NK-92 (cell line): Measurements from ENCODE around the gene PLXNA1.

Experiments
- DNase-seq: peaks from one replicate; lab custom pipeline; 2025; ENCODE audit not compliant: unreplicated experiment; lab: John Stamatoyannopoulos, UW

The PLXNA1 gene

DNA sequence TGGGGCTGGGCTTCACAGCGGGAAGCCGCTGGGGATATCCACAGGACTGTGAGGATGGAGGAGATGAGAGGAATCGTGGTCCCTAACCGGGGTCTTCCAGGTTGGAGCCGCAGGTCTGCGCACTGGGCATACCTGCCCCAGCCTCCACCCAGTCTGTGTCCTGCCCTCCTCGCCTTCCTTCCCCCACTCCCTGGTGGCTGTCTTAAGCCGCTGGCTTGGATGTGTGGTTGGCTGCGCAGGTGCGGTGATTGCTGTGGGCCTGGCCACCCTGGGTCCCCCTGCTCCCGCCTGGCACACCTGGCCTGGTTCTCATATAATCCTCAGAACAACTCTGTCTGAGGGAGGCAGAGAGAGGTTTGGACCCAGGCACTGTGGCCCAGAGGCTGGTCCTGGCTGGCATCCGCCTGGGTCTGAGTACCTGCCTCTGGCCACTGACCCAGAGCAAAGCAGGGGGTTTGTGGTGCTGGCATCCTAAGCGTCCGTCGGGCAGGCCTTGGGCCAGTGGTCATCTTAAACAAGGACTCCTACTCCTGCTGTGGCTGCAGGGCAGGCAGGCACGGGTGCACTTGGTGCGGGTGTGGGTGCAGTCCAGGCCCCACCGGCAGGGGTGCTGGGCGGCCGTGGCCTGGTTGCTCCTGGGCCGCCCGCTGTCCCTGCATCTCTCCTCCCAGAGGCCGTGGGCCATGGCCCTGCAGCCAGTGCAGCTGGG lies 18.7 kb downstream of the PLXNA1 start:
- no peak for DNase-seq

DNA sequence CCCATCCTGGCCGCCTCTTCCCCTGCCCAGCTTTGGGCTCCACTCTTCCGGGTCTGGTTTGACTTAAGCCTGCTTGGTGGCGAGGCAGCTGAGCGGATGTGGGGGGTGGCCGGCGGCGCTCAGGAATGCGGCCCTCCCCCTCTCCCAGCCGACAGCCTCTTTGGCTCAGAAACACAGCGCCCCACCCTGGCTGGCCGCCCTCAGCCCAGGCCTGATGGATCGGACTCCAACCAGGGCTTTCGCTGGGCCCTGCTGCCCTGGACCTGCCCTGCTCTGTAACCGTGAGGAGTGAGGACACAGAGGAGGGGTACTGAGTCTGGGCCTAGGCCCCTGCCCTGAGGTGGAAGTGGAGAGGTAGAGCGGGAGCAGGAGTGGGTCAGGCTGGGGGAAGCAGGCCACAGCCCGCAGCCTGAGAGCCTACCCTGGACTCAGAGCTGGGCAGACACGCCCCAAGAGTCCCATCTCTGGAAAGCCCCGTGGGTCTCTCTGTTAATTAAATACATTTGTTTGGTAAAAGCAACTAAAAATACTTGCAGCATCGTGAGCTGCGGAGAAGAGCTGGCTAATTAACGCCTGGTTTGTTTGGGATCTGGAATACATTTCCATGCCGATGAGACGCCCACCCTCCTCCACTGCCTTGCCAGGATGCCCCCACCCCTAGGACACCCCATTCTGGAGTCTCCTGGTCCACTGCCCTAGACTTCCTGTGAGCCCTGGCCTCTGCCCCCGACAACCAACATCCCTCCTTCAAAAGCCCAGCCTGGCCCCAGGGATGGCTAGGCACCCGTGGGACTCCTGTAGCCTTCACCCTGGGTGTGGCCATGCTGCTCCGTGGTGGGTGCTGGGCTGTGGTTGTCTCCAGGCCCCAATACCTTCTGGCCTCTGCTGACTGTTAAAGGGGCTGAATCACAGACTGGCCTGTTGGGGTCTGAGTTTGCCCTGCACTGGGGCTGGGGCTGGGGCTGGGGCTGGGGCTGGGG lies 19.6 kb downstream of the PLXNA1 start:
- DNase-seq: no peak

DNA sequence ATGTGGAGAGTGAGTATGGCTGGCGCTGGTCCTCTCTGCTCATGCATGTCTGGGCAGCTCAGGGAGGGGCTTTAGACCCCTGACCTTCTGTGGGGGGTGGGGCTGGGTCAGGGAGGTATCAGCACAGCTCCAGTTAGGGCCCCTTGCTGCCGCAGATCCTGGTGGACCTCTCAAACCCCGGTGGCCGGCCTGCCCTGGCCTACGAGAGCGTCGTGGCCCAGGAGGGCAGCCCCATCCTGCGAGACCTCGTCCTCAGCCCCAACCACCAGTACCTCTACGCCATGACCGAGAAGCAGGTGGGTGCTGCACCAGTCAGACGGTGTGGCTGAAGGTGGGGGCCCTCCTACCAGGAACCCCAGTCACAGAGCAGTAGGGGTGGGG lies 20.2 kb downstream of the PLXNA1 start:
- no peak for DNase-seq

DNA sequence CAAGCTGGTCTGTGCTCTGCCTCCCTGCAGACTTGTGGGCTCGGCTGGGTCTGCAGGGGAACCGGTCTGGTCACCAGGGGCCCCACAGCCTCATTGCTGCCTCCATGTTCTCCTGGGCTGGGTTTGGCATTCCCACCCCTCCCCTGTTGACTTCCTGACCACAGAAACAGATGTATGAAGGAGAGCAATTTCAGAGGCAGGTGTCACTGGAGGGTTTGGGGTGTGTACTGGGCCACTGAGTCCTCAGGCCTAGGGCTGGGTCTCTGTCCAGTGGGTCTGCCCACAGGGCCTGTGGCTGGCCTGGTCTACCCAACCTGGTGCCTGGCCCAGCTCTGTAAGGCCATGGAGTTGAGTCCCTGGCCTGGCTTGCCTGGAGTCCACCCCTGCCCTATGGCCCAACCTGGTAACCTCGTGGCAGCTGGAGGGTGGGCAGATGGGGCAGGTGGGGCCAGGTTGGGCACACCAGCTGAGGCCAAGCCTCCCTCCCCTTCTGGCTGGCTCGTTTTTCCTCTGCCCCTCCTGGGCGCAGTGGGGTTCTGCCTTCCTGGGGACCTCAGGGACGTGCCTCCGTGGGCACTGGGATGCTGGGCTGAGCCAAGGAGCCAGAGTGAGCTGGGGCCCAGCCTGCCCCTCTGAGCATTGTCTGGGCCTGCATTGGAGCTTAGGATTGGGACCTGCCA lies 20.8 kb downstream of the PLXNA1 start:
- no peak for DNase-seq

DNA sequence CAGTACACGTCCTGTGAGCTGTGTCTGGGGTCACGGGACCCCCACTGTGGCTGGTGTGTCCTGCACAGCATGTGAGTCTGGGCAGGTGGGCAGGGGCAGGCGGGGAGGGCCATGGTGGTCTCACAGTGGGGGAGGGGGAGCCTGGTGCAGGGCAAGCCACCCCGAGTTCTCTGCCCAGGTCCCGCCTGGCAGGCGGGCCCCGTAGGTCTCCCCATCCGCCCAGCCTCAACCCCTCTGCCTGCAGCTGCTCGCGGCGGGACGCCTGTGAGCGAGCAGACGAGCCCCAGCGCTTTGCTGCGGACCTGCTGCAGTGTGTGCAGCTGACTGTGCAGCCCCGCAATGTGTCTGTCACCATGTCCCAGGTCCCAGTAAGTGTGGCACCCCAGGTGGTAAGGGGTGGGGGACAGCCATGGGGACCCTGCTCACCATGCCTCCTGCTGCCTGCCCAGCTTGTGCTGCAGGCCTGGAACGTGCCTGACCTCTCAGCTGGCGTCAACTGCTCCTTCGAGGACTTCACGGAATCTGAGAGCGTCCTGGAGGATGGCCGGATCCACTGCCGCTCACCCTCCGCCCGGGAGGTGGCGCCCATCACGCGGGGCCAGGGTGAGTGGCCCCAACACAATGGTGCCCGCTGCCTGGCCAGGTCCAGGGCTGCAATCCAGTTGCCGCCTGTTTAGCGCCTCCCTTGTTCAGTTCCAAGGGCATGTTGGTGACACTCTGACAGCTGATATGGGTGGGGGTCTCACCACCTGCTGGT lies 21.9 kb downstream of the PLXNA1 start:
- DNase-seq: no peak

DNA sequence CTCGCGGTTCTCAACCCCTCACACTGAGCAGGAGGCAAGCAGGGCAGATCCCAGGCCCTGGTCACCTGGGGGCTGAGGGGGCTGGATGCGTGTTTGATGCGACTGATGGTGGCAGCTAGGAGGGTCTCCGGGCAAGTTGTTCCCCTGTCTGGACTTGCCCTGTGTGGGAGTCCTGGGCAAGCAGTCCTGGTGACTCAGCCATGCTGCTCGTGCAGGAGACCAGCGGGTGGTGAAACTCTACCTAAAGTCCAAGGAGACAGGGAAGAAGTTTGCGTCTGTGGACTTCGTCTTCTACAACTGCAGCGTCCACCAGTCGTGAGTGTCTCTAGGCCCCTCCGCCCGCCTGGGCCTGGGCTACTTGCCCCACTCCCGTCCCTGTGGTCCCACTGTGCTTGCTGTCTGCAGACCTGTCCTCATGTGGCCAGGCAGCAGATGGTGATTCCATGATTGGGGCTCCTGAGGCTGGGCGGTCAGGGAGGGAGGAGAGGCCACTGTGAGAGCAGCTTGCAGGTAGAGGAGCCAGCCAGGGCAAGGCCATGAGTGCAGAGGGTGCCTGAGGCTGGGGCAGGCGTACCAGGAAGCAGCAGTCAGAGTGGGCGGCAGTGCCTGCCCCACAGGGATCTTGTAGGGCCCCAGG lies 23.1 kb downstream of the PLXNA1 start:
- no peak for DNase-seq

DNA sequence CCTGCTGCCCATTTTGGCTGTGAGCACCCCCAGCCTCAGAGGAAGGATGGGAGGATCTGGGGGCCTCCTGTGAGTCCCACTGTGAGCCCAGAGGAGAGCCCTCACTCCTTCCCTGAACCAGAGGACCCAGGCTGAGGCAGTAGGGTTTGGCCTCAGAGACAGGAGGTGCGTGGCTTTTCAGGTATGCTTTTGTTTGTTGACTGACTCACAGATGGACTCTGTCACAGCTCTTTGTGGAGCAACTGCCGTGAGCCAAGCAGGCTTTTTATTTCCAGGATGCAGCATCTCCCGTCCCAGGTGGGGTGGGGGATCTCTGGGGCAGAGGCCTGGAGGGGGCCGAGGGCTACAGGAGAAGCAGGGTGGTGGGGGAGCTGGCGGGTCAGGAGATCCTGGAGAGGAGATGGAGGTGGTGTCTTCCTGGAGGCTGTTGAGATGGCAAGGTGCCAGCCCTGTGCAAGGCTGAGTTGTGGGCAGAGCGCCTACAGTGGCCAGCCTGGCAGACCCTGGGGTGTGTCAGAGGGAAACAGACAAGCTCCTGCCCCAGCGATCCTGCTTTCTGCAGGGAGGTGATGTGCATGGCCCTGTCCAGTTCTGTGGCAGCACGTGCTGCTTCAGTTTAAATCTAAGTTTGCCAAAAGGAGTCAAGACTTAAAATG lies 24.0 kb downstream of the PLXNA1 start:
- no peak for DNase-seq

DNA sequence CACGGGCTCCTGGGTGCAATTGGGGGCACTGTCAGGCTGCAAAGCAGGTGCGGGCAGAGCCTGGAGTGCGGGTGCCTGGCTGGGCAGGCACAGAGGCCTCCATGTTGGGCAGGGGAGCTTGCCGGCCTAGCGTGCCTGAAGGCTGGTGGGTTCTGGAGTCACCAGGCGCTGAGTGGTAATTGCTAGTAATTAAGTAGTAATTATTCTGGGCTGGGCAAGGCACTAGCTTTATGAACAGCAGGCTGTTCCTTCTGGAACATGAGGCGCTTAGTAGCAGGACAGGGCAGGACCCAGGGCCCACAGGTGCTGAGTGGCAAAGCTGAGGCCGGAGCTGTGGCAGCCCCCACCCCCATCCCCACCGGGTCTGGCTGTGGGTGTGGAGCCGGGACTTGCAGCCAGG lies 25.3 kb downstream of the PLXNA1 start:
- no peak for DNase-seq

DNA sequence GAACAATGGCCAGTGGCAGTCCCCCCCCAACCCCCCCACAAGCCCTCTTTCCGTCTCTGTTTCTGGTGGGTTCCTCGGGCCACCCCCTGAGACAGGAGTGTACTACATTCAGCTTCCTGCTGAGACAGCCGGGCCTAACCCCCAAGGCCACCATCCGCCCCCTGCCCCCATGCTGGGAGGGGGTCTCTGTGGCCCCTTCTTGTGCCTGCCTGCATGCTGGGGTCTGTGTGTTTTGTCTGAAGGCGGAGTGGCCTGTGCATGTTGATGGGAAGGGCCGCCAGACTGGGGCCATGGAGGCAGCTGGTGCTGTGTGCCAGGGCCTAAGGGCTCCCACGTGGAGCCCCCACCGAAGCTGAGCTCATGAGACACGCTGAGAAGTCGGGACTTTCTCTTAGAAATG lies 26.6 kb downstream of the PLXNA1 start:
- no peak for DNase-seq

DNA sequence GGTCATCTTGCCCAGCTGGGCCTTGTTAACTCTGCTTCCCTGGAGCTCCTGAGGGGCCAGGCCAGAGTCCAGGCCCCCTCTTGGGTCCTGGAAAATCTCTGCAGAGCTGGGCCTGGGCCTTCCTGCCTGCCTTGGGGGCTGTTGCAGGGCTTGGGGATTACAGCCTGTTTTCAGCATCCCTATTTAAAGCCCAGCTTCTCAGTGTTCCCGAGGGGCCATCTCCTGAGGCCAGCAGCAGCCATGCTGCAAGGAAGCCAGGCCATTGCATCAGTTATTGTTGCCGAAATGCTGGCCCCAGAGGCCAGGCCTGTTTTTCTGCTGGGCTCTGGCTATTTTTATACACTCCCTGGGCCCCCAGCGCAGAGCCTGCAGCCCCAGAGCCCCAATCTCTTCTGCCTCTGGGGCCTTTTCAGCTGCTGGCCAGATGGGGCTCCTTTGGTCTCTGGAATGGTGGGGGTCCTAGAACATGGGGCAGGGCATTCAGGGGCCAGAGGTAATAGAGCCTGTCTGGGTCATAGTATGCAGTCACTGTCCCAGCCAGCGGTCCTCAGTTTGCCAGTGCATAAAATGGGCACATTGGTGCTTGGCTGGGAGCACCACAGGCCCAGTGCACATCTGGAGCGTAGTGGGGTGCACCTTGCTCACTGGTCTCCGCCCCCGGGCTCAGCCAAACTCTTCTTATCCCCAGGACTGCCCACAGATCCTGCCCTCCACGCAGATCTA lies 28.5 kb downstream of the PLXNA1 start:
- no peak for DNase-seq

DNA sequence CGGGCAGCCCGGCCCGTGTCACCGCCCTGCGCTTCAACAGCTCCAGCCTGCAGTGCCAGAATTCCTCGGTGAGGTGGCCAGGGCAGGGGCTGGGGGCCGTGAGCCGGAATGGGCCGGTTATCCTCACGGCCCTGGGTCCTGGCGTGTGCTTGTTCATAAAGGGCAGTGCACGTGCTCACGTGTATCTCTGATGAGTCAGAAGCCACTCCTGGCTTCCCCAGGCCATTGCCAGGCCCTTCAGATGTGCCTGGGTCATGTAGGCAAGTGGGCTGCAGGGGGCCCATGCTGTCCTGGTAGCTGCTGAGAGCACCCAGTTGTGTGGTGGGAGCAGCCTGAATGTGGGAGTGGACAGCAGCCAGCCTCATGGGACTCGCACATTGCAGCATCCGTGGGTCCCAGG lies 29.2 kb downstream of the PLXNA1 start:
- no peak for DNase-seq

DNA sequence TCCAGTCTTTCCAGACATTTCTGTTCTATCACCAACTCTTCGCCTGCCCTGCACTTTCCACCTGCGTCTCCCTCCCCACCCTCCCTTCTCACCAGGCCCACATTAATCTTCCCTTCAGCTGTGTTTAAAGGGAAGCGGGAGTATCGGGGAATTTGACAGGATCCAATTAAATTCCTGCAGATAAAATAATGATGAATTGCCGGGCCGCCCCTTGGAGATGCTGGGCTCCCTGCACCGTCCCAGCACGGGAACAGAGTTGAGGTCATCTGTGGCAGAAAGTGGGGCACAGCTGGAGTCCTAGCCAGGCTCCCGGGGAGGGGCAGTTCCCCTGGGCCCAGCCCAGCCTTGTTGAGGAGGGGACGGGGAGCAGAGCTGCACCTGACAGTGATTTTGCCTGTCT lies 30.3 kb downstream of the PLXNA1 start:
- DNase-seq: no peak

DNA sequence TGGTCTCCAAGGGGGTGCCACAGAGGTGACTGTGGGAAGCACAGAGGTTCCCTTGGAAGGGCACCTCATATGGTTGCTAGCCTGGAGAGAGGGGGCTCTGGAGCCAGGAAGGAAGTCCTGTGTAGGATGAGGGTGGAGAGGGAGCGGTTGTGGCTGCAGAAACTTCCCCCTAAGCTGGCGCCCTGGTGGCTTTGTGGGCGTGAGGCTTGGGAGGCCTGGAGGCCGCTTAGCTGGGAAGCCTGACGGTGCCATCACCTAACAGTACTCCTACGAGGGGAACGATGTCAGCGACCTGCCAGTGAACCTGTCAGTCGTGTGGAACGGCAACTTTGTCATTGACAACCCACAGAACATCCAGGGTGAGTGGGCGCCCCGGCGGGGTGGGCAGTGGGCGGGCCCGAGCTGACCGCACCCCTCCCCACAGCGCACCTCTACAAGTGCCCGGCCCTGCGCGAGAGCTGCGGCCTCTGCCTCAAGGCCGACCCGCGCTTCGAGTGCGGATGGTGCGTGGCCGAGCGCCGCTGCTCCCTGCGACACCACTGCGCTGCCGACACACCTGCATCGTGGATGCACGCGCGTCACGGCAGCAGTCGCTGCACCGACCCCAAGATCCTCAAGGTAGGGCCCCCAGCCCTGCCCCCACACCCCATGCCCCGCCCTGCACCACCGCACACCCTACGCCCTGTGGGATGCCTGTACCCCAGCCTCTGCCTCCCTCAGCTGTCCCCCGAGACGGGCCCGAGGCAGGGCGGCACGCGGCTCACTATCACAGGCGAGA lies 31.0 kb downstream of the PLXNA1 start:
- DNase-seq: no peak

DNA sequence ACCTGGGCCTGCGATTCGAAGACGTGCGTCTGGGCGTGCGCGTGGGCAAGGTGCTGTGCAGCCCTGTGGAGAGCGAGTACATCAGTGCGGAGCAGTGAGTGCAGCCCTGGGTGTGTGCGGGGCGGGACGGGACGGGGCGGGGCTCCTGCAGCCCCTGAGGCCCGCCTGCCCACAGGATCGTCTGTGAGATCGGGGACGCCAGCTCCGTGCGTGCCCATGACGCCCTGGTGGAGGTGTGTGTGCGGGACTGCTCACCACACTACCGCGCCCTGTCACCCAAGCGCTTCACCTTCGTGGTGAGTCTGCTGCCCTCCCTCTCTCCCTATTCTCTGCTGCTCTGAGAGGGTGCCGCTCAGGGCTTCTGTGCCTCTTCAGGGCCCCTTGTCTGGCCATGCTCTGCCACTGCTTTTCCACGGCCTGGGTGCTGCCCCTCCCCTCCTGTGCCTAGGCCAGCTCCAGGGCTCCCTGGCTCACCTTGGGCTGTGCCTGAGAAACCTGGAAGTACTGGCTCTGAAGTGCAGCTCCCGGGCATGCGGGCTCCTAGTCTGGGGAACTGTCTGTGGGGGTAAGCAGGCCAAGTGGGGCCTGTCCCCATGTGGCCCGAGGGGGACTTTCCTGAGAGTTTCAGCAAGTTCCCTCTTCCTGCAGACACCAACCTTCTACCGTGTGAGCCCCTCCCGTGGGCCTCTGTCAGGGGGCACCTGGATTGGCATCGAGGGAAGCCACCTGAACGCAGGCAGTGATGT lies 31.8 kb downstream of the PLXNA1 start:
- no peak for DNase-seq

DNA sequence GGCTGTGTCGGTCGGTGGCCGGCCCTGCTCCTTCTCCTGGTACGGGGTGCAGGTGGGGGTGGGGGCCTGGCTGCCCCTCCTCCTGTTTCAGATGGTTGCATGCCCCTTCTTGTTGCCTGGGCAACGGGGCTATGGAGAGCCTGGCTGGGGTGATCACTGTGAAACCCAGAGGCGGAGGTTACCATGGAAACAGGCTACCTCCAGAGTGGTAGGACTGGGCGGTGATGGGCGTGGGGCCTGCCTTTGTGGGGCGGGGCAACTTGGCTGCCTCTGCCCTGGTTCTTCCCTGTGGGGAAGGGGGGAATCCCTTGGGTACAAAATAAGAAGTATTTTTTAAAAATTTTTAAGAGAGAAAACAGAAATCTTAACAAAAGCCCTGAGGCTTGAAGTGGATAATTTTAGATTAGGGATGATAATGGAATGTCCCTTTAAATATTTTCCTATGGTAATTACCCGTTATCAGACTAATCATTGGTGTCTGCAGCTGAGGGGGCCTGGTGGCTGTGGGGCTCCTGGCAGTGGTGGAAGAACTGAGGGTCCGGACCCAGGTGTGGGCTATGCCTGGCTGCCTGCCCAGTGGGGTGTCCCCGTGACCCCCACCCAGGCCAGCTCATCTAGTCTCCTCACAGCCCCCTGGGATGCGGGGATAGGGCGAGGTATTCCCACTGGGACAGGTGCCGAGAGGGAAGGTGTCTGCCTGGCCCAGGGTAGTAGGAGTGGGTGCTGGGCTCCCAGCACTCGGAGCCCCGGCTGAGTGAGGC lies 32.5 kb downstream of the PLXNA1 start:
- no peak for DNase-seq

DNA sequence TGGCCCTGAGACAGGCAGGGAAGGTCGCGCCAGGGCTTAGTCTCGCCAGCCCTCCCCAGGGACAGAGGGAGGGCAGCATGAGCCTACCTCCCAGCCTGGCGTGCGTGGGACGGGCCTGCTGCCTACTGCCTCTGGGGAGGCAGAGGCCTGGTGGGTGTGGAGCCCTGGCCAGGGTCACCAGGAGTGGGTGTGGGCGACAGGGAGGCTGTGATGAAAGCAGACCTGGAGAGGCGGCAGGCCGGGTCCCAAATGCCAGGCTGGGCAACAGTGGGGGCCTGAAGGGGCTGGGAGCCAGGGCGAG lies 33.1 kb downstream of the PLXNA1 start:
- no peak for DNase-seq

DNA sequence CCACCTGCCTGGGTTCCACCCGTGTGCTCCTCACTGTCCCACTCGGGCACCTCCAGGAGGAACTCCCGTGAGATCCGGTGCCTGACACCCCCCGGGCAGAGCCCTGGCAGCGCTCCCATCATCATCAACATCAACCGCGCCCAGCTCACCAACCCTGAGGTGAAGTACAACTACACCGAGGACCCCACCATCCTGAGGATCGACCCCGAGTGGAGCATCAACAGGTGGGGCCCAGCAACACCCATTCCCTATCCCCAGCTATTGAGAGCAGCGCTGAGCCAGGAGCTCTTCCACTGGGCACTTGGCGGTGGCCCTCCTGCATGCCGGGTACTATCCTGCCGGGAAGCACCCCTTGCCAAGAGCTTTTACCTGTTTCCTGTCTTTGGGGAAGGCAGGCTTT lies 33.5 kb downstream of the PLXNA1 start:
- no peak for DNase-seq
